GM12872 (cell line): ENCODE data around the gene ARID5B.

Experiments used
- TF ChIP-seq, protein P1 (sequence below): IDR thresholded peaks from 3 replicates; pipeline ENCODE4 v1.5.1; 2011; ENCODE audit warnings: low read depth, mild to moderate bottlenecking, low read length, moderate library complexity; ENCODE audit not compliant: insufficient read depth

ARID5B gene

DNA sequence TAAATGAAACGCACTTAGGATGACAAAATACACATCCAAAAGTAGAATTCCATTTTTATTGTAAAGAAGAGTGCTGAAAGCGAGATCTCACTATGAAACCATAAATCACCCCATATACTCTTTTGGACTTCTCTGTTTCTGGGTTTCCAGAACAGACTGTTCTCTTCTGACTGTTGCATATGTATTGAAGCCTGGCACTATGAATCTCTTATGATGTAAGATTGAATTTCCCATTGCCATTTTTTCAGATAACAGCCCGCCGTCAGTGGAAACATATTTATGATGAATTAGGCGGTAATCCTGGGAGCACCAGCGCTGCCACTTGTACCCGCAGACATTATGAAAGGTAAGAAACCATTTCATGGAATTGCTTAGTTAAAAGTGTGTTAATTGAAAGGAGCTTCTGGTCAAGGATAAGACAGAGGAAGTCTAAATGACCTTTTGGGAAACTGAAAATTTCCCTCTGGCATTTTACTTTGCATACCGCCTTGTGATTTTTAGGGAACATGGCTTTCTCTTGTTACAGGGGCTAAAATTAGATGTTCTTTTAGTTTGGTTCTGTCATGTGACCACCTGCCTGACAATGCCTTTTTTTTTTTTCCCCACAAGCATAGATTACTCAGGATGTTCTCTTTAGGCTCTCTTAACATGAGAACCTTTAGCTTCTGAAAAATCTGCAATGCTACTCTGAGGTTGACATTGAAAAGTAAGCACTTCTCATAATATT, 168.1 kb downstream of the ARID5B start:
- TF ChIP-seq, protein P1, sequence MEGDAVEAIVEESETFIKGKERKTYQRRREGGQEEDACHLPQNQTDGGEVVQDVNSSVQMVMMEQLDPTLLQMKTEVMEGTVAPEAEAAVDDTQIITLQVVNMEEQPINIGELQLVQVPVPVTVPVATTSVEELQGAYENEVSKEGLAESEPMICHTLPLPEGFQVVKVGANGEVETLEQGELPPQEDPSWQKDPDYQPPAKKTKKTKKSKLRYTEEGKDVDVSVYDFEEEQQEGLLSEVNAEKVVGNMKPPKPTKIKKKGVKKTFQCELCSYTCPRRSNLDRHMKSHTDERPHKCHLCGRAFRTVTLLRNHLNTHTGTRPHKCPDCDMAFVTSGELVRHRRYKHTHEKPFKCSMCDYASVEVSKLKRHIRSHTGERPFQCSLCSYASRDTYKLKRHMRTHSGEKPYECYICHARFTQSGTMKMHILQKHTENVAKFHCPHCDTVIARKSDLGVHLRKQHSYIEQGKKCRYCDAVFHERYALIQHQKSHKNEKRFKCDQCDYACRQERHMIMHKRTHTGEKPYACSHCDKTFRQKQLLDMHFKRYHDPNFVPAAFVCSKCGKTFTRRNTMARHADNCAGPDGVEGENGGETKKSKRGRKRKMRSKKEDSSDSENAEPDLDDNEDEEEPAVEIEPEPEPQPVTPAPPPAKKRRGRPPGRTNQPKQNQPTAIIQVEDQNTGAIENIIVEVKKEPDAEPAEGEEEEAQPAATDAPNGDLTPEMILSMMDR, result no peak

DNA sequence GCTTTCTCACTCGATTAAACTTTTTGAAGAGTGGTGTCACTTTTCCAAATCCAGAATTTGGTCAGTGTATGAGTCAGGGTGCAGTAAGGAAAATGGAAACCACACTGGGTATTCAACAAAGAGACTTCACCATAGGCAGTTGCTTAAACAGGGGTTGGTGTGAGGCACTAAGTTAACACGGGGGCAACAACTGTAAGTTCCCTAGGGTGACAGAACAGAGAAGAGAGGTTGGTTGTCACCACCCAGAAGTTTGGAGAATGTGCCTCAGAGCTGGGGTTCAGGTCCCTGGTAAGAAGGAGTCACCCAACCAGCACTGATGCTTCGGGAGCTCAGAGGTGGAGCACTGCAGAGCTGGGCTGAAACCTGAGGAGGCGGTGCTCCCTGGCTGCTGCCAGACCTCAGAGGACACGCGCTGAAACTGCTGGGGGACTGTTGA, 170.4 kb downstream of the ARID5B start:
- TF ChIP-seq, protein P1, result no peak

DNA sequence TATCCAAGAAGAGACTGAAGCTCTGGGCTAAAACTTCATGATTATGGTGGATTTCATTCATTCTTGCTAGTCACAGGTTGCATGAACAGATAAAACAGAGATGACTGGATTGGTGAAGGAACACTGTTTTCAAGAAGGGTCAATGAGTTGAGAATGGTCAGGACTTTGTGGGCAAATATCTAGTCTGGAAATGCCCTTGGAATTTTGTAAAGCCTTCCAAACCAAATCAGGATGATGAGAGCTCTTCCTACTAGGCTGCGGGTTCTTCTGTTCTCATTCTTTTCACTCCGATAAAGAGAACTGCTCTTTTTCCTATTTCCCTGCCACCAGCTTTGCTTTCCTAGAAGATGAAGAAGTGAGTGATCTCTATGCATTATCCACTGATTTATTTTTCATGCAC, 171.4 kb downstream of the ARID5B start:
- TF ChIP-seq, protein P1, result no peak

DNA sequence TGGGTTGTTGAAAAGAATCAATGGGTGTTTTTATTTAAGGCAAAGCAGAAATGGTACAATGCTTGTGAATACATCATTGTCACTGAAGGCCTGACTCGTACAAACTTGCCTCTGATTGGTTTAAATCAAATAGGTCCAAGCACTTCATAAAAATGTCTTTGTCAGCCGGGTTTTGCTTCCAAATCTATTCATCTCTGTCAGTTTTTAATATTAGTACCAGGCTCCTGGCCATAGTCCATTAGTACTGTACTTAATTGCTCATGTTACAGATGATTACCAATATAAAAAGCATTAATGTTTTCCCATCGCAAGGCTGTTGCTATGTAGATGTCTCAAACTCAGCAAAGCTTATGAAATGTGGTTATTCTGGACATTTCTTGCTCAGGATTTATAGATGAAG, 171.9 kb downstream of the ARID5B start:
- TF ChIP-seq, protein P1, result no peak

DNA sequence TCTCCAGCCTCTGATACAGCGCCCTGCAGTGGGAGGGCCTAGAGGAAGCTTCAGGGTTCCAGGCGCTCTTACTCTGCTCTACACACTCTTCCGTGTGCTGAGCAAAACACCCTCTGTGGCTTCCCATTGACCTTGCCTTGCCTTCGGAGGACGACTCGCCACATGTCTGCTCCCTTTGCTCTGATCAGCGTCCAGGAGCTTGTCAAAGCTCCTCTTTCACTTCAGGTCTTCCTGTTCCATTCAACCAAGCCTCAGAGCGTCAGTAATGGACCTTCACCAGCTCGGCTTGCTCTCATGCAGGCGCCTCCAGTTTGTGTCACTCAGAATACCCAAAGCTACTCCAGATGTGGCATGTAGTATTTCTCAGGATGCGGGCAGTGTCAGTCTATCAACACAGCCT, 173.9 kb downstream of the ARID5B start:
- TF ChIP-seq, protein P1, result no peak

DNA sequence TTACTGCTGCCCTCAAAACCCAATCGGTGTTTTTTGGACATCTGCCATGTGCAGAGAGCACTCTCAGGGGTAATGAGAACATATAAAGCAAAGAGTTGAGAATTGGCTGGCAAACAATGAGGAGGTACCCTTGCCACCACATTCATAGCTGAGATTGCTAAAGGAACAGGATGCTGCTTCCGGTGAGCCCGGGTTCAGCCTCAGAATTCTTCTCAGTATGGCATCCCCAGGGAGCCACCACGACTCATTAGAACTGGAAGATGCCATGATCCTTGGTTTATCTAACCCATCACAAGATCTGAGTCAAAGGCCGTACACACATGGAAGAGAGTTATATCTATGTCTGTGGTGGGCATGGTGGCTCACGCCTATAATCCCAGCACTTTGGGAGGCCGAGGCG, 174.4 kb downstream of the ARID5B start:
- TF ChIP-seq, protein P1, result no peak

DNA sequence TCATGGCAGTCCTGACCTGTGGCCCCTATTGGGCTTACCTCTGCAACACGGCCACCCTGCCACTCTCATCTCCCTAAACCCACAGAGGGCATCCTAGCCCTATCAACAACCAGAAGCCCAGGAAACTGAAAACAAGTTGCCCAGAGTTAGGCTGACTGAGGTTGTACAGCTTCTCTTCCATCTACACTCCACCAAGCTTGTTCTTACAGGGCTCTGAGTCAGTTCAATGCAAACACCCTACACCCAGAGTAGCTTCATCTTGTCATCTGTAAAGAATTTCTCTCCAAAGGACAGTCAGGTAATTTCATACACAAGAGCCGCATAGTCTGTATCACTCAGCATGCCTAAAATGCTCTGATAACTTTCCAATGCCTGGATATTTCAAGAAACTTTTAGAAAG, 175.4 kb downstream of the ARID5B start:
- TF ChIP-seq, protein P1, result 0 out of 3 replicates have a peak, but pooled peaks have one; percentile 3
